GM12801 (cell line): ENCODE data around the gene LGI4.

Source experiments
- TF ChIP-seq, protein P1 (sequence below): IDR thresholded peaks from one replicate; pipeline ENCODE4 v1.5.1; 2011; ENCODE audit warnings: control low read depth; ENCODE audit not compliant: insufficient read length; ENCODE audit errors: extremely low read depth

Gene LGI4

DNA sequence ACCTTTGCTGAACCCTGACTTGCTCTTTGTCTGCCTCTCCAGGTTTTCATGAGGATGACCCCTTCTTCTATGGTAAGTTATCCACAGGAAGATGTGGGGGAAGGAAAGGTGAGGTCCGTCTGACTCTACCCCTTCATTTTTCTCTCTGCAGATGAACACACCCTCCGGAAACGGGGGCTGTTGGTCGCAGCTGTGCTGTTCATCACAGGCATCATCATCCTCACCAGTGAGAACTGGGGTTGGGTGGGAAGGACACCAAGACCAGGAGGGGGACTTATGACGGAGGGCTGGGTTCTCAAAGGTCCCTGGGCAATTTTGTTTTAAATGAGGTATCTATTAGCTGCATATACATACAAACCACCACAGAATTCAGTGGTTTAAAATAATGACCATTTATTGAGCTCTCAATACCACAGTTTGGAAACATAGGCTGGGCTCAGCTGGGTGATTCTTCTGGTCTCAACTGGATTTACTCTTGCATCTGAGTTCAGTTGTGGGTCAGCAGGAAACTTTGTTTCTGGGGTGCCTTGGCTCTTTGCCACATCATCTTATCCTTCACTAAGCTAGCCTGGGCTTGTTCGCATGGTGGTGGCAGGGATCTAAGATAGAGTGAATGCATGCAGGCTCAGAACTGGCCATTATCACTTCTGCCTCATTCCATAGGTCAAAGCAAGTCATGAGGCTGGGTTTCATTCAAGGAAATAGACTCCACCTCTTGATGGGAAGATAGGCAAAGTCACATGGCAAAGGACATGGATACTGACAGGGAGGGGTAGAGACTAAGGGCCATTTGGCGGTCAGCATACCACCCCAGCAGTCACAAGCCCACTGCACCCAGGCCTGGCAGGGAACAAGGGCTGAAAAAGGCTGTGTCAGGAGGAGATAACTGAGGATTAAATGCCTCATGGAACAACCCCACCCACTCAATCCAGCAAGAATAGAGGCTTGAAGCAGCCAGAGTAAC lies 31.5 kb upstream of the LGI4 start:
- TF ChIP-seq, protein P1, sequence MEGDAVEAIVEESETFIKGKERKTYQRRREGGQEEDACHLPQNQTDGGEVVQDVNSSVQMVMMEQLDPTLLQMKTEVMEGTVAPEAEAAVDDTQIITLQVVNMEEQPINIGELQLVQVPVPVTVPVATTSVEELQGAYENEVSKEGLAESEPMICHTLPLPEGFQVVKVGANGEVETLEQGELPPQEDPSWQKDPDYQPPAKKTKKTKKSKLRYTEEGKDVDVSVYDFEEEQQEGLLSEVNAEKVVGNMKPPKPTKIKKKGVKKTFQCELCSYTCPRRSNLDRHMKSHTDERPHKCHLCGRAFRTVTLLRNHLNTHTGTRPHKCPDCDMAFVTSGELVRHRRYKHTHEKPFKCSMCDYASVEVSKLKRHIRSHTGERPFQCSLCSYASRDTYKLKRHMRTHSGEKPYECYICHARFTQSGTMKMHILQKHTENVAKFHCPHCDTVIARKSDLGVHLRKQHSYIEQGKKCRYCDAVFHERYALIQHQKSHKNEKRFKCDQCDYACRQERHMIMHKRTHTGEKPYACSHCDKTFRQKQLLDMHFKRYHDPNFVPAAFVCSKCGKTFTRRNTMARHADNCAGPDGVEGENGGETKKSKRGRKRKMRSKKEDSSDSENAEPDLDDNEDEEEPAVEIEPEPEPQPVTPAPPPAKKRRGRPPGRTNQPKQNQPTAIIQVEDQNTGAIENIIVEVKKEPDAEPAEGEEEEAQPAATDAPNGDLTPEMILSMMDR = no peak

DNA sequence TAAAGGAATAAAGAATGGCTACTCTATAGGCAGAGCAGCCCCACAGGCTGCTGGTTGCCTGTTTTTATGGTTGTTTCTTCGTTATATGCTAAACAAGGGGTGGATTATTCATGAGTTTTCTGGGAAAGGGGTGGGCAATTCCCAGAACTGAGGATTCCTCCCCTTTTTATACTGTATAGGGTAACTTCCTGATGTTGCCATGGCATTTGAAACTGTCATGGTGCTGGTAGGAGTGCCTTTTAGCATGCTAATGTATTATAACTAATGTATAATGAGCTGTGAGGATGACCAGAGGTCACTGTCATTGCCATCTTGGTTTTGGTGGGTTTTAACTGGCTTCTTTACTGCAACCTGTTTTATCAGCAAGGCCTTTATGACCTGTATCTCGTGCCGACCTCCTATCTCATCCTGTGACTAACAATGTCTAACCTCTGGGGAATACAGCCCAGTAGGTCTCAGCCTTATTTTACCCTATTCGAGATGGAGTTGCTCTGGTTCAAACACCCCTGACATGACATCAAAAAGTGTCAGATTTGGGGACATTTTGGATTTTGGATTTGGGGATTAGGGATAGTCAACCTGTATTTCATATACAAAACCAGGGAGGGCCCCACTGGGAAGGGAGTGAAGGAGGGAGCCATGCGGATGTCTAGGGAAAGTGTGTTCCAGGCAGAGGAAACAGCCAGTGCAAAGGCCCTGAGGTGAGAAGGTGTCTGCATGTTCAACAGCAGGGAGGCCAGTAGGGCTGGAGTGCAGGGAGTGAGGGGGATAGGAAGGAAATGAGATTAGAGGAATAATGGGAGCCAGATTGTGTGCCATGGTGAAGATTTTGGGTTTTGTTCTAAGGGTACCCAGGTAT lies 30.6 kb upstream of the LGI4 start:
- TF ChIP-seq, protein P1 = no peak

DNA sequence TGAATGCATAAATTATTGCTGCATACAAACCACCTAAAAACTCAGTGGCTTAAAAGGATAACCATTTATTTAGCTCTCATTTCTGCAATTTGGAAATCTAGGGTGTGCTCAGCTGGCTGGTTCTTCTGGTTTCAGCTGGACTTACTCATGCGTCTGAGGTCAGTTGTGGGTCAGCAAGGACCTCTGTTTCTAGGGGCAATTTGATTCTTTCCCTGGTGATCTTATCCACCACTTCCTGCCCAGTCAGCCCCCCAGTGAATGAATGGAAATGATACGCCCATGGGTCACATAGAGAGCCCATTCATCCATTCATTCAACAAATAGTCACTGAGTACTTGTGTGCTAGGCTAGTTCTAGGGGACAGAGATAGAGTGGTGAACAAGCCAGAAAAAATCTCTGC lies 29.6 kb upstream of the LGI4 start:
- TF ChIP-seq, protein P1 = no peak

DNA sequence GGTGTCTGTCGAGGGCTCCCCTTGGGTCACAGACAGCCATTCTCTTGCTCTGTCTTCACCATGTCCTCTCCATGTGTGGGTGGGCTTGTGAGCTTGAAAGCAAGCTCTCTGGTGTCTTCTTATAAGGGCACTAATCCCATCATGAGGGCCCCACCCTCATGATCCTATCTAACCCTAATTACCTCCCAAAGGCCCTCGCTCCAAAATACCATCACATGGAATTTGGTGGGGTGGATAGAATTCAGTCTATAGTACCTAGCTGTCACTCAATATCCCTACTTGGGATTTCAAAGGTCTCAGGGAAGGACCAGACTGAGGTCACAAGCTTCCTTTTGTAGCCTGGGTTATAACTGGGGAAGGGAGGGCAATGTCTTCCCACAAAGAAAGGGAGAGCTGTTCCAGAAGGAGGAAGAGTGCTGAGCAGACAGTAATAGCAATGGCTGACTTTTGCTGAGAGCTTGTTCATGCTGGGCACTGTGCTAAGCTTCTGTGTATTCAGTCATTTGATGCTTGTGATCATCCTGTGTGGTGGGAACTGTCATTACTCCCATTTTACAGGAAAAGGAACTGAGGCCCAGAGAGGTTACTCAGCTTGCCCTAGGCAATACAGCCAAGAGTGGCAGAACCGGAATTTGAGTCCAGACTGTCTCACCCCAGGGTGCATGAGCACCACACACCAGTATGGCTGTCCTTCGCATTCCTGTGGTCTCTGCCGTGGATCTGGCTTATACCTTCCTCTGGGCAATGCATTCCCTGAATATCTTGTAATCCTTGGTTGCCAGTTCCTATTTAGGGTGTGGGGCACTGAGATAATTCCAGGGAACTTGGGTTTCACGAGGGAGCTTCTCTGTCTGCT lies 27.8 kb upstream of the LGI4 start:
- TF ChIP-seq, protein P1 = no peak

DNA sequence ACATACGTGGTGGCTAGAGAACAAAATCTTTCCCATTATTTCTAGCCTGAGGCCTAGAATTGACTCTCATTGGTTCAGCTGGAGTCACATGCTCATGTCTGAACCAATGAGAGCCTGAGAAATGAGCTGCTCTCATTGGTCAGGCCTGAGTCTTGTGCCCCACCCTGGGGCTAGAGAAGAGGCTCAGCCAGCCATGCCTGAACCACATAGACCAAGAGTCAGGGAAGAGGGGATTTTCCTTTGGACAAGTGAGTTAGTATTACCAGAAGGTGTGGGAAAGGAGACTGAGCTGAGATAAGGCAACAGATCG lies 26.5 kb upstream of the LGI4 start:
- TF ChIP-seq, protein P1 = no peak

DNA sequence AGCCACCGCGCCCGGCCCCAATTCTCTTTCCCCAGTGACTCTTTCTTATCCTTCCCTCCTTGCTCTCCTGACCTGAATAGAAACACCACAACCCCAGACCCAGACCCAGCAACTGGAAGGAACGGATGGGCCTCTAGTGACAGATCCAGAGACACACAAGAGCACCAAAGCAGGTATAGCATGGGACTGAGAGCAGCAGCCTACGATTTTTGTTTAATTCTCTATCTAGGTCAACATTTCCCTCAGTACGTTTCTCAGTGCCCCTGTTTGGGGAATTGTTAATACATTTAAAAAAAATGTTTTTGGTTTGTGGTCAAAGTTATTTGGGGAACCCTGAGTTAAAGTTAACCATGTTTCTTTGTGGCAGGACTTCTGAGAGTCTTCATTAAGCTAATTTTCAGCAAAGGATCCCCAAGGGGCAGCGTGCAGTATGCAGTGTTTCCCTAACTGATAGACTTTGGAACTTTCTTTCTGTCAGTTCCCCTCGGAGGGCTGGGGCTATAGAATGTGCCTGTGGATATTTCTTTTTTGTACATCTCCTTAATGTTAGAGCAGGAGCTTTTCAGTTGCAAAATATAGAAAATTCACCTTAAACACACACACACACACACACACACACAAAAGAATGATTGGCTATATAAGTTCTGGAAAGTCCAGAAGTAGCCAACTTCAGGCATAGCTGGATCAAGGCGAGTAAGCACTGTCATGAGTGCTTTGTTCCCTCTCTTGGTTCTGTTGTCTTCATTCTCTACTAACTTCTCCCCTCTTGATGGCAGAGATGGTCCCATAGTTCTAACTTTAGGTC lies 26.0 kb upstream of the LGI4 start:
- TF ChIP-seq, protein P1 = no peak
